ENCODE measurements around the gene RAB7A.
A peak's percentile ranks its signal among the peaks of the same experiment; 100 is the strongest.
"Not testable (repeated sequence)": the region's sequence is repeated elsewhere in the genome, so short reads cannot be mapped to it uniquely, and the experiment has no call there.

RAB7A gene

DNA sequence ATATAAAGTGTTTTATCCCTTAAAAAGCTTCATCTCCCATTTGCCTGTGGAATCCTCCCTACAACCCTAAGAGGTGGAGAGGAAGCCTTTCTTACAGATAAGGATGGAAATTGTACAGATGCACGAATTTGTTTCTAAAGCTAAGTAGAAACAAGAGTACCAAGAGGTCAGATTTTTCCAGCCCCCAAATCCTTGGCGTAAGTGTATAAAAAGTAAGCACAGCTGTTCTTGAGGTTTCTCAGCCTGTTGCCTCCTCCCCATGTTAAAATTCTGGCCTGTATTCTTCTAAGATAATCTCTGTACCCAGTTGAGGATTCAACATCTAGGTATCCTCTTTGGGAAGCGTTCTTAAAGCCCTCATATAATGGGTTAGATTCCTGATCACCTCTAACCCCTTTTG is 34.9 kb downstream of the RAB7A start:
- DNase-seq: no peak

DNA sequence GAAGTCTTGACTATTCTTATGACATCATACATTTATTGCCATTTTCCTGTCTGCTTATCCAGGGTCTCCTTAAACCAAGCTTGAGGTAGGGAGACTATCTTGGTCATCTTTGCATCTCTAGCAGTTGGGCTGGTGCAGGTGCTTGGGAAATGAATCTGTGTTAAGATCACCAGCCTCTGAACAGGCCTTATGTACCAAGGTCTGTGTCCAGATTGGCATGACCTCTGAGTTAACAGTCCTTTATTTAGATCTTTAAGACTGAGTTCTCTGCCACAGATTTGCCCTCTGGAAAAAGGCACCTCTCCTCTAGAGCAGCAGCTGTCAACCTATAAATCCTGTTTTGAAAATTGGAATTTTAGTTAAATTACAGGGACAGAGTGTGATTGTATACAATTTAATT is 35.4 kb downstream of the RAB7A start:
- DNase-seq: no peak

DNA sequence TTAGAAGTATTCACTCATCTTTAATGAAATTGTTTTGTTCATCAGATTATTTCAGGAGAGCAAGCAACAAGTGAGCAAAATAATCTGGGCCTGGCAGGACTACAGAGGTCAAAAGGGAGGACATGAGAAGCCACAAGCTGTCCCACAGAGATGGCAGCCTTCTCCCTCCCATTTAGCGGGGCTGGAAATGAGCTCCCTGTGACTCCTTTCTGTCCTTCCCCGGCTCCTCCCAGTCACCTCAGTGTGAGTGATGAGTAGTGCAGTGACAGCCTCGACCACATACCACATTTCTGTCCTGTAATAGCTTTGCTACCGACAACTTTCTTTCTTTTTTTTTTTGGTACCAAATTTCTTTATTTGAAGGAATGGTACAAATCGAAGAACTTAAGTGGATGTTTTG is 38.0 kb downstream of the RAB7A start:
- no peak for DNase-seq

DNA sequence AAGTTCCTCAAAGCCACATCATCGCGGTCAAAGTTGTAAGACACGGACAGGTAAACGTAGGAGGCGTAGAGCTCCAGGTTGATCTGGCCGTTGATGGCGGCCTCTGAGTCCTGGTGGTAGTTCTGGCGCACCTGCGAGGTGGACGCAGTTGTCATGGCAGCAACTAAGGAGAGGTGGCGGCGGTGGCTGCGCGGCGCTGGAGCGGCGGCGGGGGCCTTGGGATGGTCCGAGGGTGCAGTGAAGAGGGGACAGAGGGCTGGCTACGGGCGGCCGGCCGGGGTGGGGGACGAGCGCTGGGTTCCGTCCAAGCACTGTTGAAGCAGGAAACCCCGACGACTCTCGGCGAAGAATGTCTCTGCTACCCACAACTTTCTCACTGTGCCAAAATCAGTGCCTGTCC is 38.9 kb downstream of the RAB7A start:
- DNase-seq: no peak

DNA sequence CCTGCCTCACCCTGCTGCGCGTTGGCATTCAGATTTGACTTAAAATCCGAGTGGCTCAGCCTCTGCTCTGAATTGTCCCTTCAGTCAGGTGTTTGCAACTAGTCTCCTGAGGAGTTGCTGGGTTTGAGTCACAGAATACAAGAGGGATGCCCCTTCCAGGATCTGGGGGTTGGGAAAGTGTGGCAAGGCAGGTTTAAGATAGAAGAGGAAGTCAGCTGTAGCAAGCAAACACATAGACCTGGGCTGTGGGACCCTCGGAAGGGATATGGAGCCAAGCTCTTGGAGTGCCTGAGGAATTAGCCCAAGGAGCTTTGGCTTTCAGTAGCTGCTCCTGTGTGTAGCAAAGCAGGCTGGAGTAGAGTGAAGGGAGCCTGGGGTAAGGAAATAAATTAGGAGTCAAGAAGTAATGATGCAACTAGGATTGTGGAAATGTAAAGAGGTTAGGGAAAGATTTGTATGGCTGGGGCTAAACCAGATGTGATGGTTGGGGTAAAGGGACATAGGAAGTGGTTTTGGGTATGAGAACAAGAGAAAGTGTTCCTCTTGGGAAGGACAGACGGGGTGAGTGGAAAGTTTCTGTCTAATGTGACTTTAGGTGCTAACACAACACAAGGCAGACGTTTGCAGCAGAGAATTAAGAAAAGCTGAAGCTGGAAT is 41.2 kb downstream of the RAB7A start:
- DNase-seq: no peak

DNA sequence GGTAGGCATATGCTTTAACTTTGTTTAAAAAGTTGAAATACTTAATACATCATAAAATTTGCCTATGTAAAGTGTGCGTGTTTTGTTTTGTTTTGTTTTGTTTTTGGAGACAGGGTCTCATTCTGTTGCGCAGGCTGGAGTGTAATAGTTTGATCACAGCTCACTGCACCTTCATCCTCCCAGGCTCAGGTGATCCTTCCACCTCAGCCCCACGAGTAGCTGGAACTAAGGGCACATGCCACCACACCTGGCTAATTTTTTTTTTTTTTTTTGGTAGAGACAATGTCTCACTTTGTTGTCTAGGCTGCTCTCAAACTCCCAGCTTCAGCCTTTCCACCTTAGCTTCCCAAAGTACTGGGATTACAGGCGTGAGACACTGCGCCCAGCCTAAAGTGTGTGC is 42.5 kb downstream of the RAB7A start:
- no peak for DNase-seq

DNA sequence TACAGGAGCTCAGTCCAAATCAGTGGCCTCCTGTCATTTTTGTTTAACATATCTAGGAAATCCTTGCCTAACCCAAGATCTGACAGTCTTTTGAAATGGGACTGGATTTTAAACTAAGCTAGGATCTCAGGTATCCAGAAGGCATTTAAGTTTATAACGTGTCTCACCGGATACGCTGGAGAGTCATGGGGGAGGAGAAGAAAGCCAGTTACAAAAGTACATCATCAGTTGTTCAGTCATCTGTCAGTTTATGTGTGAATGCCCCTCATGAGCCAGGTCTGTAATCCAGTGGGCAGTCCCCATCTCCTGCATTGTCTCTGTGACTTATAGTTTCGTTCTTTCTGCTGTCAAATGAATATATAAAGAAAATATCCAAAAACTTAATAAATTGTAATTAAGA is 44.4 kb downstream of the RAB7A start:
- no peak for DNase-seq

DNA sequence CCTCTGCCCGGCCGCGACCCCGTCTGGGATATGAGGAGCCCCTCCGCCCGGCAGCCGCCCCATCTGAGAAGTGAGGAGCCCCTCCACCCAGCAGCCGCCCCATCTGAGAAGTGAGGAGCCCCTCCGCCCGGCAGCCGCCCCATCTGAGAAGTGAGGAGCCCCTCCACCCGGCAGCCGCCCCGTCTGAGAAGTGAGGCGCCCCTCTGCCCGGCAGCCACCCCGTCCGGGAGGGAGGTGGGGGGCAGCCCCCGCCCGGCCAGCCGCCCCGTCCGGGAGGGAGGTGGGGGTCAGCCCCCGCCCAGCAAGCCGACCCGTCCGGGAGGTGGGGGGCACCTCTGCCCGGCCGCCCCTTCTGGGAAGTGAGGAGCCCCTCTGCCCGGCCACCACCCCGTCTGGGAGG is 47.2 kb downstream of the RAB7A start:
- DNase-seq: not testable (repeated sequence)

DNA sequence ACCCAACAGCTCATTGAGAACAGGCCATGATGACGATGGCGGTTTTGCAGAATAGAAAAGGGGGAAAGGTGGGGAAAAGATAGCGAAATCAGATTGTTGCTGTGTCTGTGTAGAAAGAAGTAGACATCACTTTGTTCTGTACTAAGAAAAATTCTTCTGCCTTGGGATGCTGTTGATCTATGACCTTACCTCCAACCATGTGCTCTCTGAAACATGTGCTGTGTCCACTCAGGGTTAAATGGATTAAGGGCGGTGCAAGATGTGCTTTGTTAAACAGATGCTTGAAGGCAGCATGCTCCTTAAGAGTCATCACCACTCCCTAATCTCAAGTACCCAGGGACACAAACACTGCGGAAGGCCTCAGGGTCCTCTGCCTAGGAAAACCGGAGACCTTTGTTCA is 47.6 kb downstream of the RAB7A start:
- not testable (repeated sequence) for DNase-seq

DNA sequence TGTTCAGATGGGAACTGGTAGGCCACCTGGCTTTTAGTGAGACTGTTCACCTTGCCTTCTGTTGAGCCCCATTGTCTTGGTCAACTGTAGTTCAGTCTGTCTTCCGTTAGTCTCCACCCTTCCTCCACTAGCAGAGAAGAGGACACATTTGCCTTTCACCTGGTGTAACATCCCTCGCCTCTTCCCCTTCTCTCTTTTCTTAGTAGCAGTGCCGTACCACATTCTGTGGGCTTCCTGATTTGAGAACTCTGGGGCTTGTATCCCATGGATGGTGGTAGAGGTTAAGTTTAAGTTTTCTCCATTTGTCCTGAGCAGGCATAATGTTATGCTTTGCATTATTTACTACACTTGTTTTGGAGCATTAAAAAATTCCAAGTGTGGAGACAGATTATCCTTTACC is 49.3 kb downstream of the RAB7A start:
- DNase-seq: no peak

DNA sequence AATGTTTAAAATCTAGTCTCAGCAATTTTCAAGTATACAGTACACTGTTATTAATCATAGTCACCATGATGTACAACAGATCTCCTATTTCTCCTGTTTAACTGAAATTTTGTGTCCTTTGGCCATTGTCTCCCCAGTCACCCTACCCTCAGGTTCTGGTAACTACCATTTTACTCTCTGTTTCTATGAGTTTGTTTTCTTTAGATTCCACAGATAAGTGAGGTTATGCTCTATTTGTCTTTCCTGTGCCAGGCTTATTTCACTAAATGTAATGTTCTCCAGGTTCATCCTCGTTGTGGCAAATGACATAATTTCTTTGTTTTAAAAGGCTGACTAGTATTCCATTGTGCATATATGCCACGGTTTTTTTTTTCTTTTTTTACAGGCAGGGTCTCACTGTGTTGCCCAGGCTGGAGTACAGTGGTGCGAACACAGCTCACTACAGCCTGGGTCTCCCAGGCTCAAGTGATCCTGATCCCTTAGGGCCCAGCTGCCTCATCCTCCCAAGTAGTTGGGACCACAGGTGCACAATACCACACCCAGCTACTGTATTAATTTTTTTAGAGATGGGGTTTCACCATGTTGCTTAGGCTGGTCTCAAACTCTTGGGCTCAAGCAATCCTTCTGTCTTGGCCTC is 50.0 kb downstream of the RAB7A start:
- no peak for DNase-seq

DNA sequence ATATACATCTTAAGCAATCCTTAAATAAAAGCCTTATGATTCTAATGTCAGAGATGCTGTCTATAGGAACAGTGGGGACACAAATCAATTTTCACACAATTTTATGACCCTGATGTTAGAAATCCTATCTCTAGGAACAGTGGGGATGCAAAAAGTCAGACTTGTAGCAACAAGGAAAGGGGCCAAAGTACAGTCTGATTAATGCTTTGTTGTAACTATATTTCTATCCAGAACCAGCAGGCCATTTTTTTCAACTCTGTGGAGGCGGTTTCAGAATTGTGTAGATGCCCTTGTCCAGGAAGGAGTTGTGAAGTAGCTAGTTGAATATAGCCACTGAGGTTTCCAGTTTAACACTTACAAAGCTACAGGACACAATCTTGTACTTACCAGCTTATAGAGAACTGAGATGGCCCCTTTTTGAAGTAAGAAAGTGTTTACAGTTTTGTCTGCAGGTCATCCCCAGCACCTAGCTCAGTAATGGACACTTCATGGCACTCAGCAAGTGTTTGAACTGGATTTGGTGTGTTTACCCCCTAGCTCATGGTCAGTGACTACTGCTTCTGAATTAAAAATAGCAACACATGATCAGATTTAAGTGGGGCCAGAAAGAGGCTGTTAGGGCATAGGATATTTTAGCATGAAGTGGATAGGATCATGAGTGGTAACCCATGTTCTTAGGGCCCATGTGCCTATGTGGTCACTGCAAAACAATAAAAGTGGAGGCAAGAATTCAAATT is 54.3 kb downstream of the RAB7A start:
- DNase-seq: no peak

DNA sequence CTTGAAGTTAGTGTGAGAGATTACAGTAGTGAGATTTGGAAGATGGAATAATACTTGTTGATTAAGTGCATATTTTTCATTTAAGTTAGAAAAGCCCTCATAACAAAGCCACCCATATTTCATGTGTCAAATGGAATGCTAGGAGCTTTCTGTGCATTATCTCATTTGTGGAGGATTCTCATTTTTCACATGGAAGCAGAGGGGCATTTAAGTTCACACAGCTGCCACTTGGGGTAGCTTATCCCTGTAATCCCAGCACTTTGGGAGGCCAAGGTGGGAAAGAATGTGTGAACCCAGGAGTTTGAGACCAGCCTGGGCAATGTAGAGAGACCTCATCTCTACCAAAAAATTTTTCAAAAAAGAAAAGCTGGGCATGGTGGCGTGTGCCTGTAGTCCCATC is 55.2 kb downstream of the RAB7A start:
- DNase-seq: no peak

DNA sequence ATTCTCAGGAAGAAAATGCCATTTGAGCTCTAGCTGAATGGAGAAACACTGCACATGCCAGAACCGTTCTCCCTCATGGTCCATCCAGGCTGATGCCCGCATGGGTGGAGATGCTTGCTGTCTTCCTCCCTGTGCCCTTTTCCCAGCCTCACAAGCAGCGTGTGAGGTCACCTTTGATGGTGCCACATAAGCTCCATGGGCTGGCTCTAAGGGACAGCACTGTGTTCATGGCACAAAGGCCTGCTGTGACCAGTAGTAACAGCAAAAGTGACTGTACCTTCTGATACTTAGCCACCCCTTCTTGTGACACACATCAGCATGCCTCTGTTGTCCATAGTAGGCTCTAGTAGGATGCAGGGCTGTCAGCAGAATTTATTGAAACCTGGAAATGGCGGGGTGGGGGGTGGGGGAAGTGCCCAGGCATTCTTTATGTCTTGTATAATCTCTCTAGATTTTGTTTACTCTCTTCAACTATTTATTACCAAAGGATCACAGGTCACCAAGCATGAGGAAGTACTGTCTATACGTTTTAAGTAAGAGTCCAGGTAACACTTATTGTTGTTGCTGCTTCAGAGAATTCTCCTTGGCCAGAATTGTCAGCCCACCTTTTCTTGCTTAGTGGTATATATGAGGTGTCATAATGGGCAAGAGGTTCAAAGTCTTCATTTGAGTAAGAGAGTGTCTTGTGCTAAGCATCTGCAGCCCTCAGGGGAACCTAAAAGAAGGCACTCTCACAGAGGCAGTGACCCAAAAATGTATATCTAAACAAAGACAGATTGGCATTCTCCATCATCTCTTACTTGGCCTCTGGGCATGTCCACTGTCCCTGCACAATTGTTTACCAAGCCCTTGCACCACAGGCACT is 56.5 kb downstream of the RAB7A start:
- no peak for DNase-seq

DNA sequence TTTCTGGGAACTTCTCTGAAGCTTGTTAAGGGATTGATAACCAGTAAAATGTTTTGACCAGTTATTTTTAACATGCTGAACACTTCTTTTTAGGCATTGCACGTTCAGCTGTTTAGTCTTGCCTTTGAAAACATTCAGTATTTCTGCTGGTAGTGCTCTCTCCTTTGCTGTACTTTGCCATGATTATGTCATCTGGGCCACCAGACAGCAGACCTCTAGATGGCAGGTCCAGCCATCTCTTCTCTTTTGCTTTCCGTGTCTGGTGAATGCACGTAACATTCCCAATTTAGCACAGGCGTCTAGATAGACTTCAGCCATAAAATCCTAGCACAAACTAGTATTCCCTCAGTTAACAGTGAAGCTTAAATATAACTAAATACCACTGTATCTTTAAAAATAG is 57.8 kb downstream of the RAB7A start:
- DNase-seq: no peak

DNA sequence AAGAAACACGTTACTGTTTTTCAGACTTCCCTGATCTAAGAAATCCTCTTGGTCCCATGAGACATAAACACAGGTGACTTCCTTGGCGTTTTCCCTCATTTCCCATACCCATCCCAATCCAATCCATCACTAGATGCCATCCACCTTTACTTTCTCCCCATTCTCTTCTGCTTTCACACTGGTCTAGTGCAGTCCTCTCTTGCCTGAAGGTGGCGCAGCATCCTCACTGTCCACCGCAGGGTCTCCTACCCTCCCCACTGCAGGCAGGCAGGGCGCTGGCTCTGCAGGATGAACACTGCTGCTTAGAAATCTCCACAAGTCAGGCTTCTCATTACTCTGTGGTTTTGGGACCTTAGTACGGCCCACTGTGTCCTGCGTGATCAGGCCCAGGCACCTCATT is 58.2 kb downstream of the RAB7A start:
- peak; percentile 16 for DNase-seq

DNA sequence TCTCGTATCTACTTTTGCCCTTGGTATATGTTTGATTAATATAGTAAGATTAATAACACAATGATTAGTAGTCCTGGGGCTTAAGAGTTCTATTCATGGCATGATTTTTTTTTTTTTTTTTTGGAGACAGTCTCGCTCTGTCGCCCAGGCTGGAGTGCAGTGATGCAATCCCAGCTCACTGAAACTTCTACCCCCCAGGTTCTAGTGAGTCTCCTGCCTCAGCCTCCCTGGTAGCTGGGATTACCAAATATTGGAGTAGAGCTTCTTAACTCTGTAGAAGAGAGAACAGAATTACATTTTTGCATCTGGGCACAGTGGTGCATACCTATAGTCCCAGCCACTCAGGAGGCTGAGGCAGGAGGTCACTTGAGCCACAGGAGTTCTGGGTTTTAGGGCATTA is 58.9 kb downstream of the RAB7A start:
- no peak for DNase-seq

DNA sequence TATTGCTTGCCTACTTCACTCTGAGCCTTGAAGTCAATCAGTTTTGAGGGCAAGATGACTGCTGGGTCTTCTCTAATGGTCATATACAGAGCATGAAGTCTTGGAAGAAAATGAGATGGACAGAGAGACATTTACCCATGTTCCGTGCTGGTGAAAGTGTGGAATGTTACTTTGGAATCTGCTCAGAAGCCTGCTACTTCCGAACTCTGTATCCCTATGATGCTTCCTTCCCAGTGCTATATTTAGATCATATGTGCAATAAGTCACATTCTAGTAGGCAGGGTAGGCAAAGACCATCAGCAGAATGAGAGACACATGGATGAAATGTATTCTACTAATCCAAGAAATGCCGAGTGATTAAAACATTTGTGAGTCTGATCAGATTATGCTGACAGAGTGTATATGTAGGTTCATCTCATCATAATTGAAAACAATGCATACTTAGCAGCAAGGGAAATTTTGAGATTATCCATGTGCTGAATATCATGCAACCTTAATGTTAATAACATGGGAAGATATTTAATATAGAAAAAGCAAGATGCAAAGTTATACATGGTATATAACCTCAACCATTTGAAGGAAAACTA is 60.5 kb downstream of the RAB7A start:
- no peak for DNase-seq

DNA sequence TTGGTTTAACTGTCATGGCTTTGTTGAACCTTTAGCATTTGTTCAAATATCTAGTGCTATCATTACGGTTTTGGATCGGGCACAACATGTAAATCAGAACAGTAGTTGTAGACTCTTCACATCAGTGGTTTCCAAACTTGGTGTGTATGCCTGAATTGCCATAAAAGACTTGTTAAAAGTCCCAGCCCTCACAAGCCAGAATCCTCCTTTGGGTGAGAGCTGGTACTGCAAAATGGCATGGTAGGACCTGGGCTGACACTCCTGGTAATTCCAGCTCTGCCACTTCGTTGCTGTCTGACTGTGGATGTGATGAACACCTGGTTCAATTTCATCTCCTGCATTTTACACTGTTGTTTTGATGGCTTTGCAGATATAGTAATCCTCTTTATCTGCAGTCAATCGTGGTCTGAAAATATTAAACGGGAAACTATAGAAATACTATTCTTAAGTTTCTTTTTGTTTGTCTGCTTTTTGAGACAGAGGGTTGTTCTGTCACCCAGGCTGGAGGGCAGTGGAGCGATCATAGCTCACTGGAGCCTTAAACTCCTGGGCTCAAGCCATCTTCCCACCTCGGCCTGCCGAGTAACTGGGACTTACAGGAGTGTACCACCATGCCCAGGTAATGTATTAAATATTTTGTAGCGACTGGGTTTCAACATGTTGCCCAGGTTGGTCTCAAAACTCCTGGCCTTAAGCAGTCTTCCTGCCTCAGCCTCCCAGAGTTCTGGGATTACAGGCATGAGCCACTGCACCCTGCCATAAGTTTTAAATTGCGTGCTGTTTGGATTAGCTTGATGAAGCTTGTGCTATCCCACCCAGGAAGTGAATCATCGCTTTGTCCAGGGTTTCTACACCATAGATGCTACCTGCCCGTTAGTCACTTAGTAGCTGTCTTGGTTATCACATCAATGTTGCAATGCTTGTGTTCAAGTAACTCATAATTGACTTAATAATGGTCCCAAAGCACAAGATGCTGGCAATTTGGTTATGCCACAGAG is 61.6 kb downstream of the RAB7A start:
- DNase-seq: peak; percentile 22

DNA sequence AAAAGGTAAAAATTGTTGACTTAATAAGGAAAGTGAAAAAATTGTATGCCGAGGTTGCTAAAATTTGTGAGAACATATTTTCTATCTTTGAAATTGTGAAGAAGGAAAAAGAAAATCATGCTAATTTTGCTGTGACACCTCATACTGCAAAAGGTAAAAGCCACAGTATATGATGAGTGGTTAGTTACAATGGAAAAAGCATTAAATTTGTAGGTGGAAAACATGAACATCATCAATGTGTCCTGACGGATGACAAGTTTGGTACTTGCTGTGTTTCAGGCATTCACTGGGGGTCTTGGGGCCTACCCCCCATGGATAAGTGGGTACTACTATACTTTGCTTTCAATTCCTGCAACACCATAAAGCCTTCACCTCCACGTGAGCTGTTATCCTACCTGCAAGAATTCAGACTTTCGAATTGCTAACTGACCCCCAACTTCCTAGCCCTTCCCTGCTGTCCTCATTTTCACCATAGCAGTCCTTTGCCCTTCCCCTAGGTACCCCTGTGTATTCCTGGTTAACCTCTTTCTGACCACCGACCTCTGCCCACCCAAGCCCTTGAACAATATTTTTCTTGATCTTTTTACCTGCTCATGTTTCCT is 62.4 kb downstream of the RAB7A start:
- no peak for DNase-seq

DNA sequence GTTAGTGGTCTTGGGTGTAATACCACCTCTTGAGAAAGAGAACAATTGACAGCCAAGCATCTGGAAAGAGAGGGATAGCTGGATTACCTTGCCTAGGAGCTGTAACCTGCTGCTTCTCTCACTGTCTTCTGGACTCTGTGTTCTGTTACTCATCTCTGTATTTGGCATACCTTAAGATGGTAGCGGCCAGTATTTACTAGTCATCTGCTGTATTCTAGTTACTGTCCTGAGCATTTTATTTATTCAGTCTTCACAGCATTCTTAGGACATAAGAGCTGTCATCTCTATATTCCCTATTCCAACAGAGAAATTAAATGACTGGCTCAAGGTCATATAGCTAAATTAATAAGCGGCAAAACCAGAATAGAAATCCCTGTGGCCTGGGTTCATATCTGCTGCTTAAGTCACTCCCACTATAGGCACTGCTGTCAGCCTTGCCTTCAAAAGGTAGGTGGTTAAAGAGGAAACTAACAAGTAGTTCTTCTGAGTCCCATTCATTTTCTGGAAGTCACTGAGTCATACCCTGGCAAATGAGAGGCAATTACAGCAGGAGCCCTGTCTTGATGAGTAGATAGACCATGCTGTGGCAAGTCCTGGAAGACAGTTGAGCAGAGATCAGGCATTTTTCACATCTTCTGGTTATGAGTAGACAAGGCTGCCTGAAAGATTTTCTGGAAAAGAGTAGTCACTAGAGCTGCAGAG is 68.2 kb downstream of the RAB7A start:
- no peak for DNase-seq

Data from NCI-H146 (cell line).